WTC11 (cell line): ENCODE data around the gene NFAM1. TPM values are rescaled to one million over a fixed set of nuclear protein-coding genes. Genes with fewer than 3 reads are reported as not detected.

ENCODE experiments used
- ATAC-seq: fragments of 200-7000 bp; cut with Tn5 transposase; 2 replicates; pipeline ENCODE4 v1.10.0; 2021; ENCODE audit warnings: mild to moderate bottlenecking, moderate library complexity
- CTCF ChIA-PET: fragments of 300-600 bp; sonication (Branson Sonifier 250); formaldehyde crosslinking; loops from one replicate; lab custom pipeline; 2021; ENCODE audit warnings: antibody characterized with exemption; lab: Charles Lee
- POLR2A ChIA-PET: fragments of 350-600 bp; sonication (Branson Sonifier 250); formaldehyde crosslinking; loops from one replicate; lab custom pipeline; 2021; ENCODE audit warnings: antibody characterized with exemption; lab: Charles Lee
- DNase-seq: peaks from one replicate; pipeline ENCODE4 v3.0.0; 2021; ENCODE audit warnings: low spot score
- H3K27ac Mint-ChIP-seq: 2 replicates; pipeline ENCODE4 v1.8.0; 2021; ENCODE audit warnings: mixed read lengths
- H3K27me3 Mint-ChIP-seq: 2 replicates; pipeline ENCODE4 v1.8.0; 2021; ENCODE audit warnings: low read depth, mild to moderate bottlenecking, moderate library complexity, mixed read lengths
- H3K36me3 Mint-ChIP-seq: 2 replicates; pipeline ENCODE4 v1.8.0; 2021; ENCODE audit warnings: mixed read lengths
- H3K4me1 Mint-ChIP-seq: 2 replicates; pipeline ENCODE4 v1.8.0; 2022; ENCODE audit warnings: mixed read lengths
- H3K4me3 Mint-ChIP-seq: 2 replicates; pipeline ENCODE4 v1.8.0; 2021; ENCODE audit warnings: mild to moderate bottlenecking, moderate library complexity, mixed read lengths
- H3K9me3 Mint-ChIP-seq: 2 replicates; pipeline ENCODE4 v1.8.0; 2021; ENCODE audit warnings: mixed read lengths
- ELF4 ChIP-seq: sonication (generic); formaldehyde crosslinking; IDR thresholded peaks from 2 replicates; pipeline ENCODE4 v1.8.1; 2022; ENCODE audit warnings: low read depth, mild to moderate bottlenecking, moderate library complexity, missing genetic modification reagents
- HMGA2 ChIP-seq: fragments of 250-450 bp; sonication (Bioruptor Pico); IDR thresholded peaks from 2 replicates; pipeline ENCODE4 v1.4.0; 2021; ENCODE audit warnings: mild to moderate bottlenecking, moderate library complexity
- KAT7 ChIP-seq: sonication (generic); formaldehyde crosslinking; IDR thresholded peaks from 2 replicates; pipeline ENCODE4 v1.8.1; 2023; ENCODE audit warnings: missing genetic modification reagents, mild to moderate bottlenecking, borderline replicate concordance
- NR3C1 ChIP-seq: sonication (generic); formaldehyde crosslinking; conservative IDR thresholded peaks from 2 replicates; pipeline ENCODE4 v1.8.1; 2023; ENCODE audit warnings: low read depth, mild to moderate bottlenecking, missing genetic modification reagents
- OVOL2 ChIP-seq: fragments of 250-450 bp; sonication (Bioruptor Pico); IDR thresholded peaks from 2 replicates; pipeline ENCODE4 v1.9.0; 2021; ENCODE audit warnings: mild to moderate bottlenecking, borderline replicate concordance
- TCF7 ChIP-seq: sonication (generic); formaldehyde crosslinking; IDR thresholded peaks from 2 replicates; pipeline ENCODE4 v1.8.0; 2022; ENCODE audit warnings: mild to moderate bottlenecking, low read depth, missing genetic modification reagents, moderate library complexity
- TEAD4 ChIP-seq: sonication (generic); formaldehyde crosslinking; IDR thresholded peaks from 2 replicates; pipeline ENCODE4 v1.8.0; 2022; ENCODE audit warnings: mild to moderate bottlenecking, missing genetic modification reagents
- ZNF232 ChIP-seq: sonication (generic); formaldehyde crosslinking; IDR thresholded peaks from 2 replicates; pipeline ENCODE4 v1.8.0; 2022; ENCODE audit warnings: mild to moderate bottlenecking, missing genetic modification reagents
- ZNF671 ChIP-seq: fragments of 250-450 bp; sonication (Bioruptor Pico); IDR thresholded peaks from 2 replicates; pipeline ENCODE4 v1.8.0; 2021; ENCODE audit warnings: mild to moderate bottlenecking
- total RNA-seq: library from RNA; stranded (reverse); gene quantifications from 3 replicates; pipeline ENCODE4 v1.2.3, GENCODE V29; 2021
- TF ChIP-seq, protein P1 (sequence below): fragments of 250-450 bp; sonication (Bioruptor Pico); conservative IDR thresholded peaks from 2 replicates; pipeline ENCODE4 v1.9.0; 2021; ENCODE audit warnings: mild to moderate bottlenecking
- TF ChIP-seq, protein P2 (sequence below): sonication (generic); formaldehyde crosslinking; IDR thresholded peaks from 2 replicates; pipeline ENCODE4 v1.8.1; 2023; ENCODE audit warnings: mild to moderate bottlenecking, missing genetic modification reagents
- TF ChIP-seq, protein P3 (sequence below): sonication (generic); formaldehyde crosslinking; IDR thresholded peaks from 2 replicates; pipeline ENCODE4 v1.8.0; 2023; ENCODE audit warnings: missing genetic modification reagents
- TF ChIP-seq, protein P4 (sequence below): sonication (generic); formaldehyde crosslinking; IDR thresholded peaks from 2 replicates; pipeline ENCODE4 v1.8.0; 2022; ENCODE audit warnings: missing genetic modification reagents
- TF ChIP-seq, protein P5 (sequence below): fragments of 250-450 bp; sonication (Bioruptor Pico); IDR thresholded peaks from 2 replicates; pipeline ENCODE4 v1.9.0; 2021; ENCODE audit warnings: moderate library complexity, mild to moderate bottlenecking, inconsistent platforms, borderline replicate concordance
- TF ChIP-seq, protein P6 (sequence below): sonication (generic); formaldehyde crosslinking; conservative IDR thresholded peaks from 2 replicates; pipeline ENCODE4 v1.8.1; 2022; ENCODE audit warnings: mild to moderate bottlenecking, missing genetic modification reagents
- TF ChIP-seq, protein P7 (sequence below): sonication (generic); formaldehyde crosslinking; IDR thresholded peaks from 2 replicates; pipeline ENCODE4 v1.8.0; 2023; ENCODE audit warnings: missing genetic modification reagents, mild to moderate bottlenecking, borderline replicate concordance

Gene NFAM1
- total RNA-seq, 1 experiment from 2014 or later, result 1.6 TPM

DNA sequence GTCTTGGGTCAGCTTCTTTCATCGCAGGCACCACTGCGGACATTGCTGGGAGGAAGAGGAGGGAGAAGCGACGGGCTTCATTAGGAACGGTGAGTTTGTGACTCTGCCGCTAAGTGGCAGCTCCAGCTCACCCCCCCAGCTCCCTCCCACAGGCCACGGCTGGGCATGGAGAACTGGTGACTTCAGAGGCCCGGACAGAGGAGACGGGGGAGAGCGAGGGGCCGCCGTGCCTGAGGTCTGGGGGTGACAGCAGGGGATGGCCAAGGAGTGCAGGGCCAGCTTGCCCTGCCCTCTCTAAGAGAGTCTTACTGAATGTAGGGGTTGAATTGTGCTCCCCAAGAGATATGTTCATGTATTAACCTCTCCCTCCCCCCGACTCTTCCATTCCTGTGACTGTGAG, 13.9 kb upstream of the NFAM1 start:
- ChIA-PET CTCF (interaction anchor here (0.5 to 3.4 kb wide), 3 partner anchors 28 to 99 kb away, joined by 3 to 25 read pairs (median 5); no protein-coding TSS in a partner anchor), POLR2A (no interaction called here)
- H3K9me3 Mint-ChIP-seq, result no peaks in the 10 kb centered on the region
- TF ChIP-seq, protein P1, sequence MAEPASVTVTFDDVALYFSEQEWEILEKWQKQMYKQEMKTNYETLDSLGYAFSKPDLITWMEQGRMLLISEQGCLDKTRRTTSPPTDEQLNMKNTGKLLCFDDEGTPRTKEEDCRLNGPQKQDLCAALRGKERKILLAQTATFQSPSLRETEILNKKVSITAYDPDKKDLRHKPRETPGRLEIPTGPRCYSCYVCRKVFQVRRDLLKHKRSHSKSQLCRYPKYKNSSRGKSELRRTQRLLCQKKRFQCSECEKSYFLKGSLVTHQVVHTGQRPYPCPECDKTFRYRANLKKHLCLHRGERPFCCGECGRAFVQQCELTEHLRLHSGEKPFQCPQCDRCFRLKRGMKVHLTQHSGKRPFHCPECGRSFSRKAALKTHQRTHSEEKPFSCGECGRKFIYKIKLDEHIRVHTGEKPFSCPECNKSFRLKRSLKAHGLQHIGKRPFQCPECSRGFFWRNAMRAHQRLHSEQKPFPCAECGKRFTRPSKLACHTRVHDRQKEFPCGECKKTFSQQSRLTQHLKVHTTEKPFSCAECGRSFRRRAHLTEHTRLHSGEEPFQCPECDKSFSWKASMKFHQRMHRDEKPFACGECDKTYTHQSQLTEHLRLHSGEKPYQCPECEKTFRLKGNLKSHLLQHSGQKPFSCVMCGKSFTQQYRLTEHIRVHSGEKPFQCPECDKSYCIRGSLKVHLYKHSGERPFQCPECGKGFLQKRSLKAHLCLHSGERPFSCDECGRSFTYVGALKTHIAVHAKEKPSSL (CRISPR knock-in tag), result no peak
- TF ChIP-seq, protein P2, sequence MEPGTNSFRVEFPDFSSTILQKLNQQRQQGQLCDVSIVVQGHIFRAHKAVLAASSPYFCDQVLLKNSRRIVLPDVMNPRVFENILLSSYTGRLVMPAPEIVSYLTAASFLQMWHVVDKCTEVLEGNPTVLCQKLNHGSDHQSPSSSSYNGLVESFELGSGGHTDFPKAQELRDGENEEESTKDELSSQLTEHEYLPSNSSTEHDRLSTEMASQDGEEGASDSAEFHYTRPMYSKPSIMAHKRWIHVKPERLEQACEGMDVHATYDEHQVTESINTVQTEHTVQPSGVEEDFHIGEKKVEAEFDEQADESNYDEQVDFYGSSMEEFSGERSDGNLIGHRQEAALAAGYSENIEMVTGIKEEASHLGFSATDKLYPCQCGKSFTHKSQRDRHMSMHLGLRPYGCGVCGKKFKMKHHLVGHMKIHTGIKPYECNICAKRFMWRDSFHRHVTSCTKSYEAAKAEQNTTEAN (CRISPR knock-in tag), result no peak
- TF ChIP-seq ZNF232 (CRISPR knock-in tag), result no peak
- ATAC-seq, result no peak
- no peak for DNase-seq
- H3K27me3 Mint-ChIP-seq, result peaks cover 11% of the 10 kb centered on the region
- no peak overlapping the region for H3K27ac Mint-ChIP-seq
- H3K4me3 Mint-ChIP-seq, result no peak overlapping the region
- H3K4me1 Mint-ChIP-seq, result peaks cover 24% of the 10 kb centered on the region
- H3K36me3 Mint-ChIP-seq, result no peaks in the 10 kb centered on the region

DNA sequence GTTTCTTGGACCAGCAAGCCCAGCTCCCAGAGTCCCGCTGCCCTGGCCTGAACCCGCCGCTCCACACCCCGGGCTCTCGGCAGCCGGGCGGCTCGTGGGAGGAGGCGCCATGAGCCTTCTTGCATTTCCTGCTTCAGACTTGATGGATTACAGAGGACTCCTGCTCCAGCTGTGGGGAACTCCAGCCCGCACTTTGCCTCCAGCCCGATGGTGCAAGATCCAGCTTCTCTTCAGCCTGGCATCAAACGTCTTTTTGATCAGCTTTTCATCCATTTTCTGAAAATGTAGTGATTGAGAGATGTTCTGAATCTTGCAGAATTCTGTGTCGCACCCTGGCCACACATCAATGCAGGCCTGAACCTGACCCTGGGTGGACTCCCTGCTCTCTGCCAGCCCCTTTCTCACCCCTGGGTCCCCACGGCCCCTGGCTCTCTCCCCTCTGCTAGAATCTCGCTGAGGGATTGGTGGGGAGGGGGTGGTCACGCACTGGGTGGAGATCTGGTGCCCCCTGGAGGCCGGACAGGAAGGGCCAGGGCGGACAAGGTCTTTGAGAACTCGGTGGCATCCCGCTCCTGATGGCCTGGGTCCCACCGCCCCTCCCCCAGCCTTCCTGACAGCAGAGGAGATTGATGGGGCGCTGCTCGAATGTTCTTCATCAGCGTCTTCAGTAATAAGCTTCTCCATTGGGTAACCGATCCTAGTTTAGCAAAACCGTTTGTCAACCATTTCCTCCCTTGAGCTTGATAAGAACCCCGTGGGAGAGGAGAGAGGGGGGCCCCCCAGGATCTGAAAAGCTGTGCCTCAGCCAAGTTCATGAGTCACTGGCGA, 12.1 kb upstream of the NFAM1 start:
- peaks cover 41% of the 10 kb centered on the region for H3K4me1 Mint-ChIP-seq
- H3K27ac Mint-ChIP-seq, result no peak overlapping the region
- H3K27me3 Mint-ChIP-seq, result peaks cover 20% of the 10 kb centered on the region
- H3K4me3 Mint-ChIP-seq, result peak overlapping the region; percentile 63
- DNase-seq, result peak; percentile 95
- H3K9me3 Mint-ChIP-seq, result no peaks in the 10 kb centered on the region
- peak; percentile 81 for ATAC-seq
- POLR2A ChIA-PET, result interaction anchor here (0.5 to 0.6 kb wide), 2 partner anchors 277 to 996 kb away, joined by 3 to 4 read pairs; no protein-coding TSS in a partner anchor
- no peaks in the 10 kb centered on the region for H3K36me3 Mint-ChIP-seq
- CTCF ChIA-PET, result interaction anchor here (0.5 to 4.1 kb wide), 66 partner anchors 8 to 747 kb away, joined by 3 to 54 read pairs (median 6); partner anchors contain the start of genes CENPM, CYP2D6, NAGA and NDUFA6
- no peak for TF ChIP-seq HMGA2 (CRISPR knock-in tag)
- TF ChIP-seq, protein P3, sequence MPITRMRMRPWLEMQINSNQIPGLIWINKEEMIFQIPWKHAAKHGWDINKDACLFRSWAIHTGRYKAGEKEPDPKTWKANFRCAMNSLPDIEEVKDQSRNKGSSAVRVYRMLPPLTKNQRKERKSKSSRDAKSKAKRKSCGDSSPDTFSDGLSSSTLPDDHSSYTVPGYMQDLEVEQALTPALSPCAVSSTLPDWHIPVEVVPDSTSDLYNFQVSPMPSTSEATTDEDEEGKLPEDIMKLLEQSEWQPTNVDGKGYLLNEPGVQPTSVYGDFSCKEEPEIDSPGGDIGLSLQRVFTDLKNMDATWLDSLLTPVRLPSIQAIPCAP (CRISPR knock-in tag), result no peak
- no peak for TF ChIP-seq OVOL2 (CRISPR knock-in tag)
- TF ChIP-seq, protein P4, sequence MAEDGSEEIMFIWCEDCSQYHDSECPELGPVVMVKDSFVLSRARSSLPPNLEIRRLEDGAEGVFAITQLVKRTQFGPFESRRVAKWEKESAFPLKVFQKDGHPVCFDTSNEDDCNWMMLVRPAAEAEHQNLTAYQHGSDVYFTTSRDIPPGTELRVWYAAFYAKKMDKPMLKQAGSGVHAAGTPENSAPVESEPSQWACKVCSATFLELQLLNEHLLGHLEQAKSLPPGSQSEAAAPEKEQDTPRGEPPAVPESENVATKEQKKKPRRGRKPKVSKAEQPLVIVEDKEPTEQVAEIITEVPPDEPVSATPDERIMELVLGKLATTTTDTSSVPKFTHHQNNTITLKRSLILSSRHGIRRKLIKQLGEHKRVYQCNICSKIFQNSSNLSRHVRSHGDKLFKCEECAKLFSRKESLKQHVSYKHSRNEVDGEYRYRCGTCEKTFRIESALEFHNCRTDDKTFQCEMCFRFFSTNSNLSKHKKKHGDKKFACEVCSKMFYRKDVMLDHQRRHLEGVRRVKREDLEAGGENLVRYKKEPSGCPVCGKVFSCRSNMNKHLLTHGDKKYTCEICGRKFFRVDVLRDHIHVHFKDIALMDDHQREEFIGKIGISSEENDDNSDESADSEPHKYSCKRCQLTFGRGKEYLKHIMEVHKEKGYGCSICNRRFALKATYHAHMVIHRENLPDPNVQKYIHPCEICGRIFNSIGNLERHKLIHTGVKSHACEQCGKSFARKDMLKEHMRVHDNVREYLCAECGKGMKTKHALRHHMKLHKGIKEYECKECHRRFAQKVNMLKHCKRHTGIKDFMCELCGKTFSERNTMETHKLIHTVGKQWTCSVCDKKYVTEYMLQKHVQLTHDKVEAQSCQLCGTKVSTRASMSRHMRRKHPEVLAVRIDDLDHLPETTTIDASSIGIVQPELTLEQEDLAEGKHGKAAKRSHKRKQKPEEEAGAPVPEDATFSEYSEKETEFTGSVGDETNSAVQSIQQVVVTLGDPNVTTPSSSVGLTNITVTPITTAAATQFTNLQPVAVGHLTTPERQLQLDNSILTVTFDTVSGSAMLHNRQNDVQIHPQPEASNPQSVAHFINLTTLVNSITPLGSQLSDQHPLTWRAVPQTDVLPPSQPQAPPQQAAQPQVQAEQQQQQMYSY (CRISPR knock-in tag), result peak; percentile 99
- TF ChIP-seq TCF7, result no peak
- TF ChIP-seq TEAD4 (CRISPR knock-in tag), result no peak
- TF ChIP-seq, protein P1 (CRISPR knock-in tag), result no peak
- no peak for TF ChIP-seq NR3C1 (CRISPR knock-in tag)
- TF ChIP-seq, protein P5, sequence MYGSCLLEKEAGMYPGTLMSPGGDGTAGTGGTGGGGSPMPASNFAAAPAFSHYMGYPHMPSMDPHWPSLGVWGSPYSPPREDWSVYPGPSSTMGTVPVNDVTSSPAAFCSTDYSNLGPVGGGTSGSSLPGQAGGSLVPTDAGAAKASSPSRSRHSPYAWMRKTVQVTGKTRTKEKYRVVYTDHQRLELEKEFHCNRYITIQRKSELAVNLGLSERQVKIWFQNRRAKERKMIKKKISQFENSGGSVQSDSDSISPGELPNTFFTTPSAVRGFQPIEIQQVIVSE (CRISPR knock-in tag), result no peak
- no peak for TF ChIP-seq ZNF671 (CRISPR knock-in tag)
- TF ChIP-seq, protein P6, sequence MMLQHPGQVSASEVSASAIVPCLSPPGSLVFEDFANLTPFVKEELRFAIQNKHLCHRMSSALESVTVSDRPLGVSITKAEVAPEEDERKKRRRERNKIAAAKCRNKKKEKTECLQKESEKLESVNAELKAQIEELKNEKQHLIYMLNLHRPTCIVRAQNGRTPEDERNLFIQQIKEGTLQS (CRISPR knock-in tag), result no peak
- TF ChIP-seq, protein P7, sequence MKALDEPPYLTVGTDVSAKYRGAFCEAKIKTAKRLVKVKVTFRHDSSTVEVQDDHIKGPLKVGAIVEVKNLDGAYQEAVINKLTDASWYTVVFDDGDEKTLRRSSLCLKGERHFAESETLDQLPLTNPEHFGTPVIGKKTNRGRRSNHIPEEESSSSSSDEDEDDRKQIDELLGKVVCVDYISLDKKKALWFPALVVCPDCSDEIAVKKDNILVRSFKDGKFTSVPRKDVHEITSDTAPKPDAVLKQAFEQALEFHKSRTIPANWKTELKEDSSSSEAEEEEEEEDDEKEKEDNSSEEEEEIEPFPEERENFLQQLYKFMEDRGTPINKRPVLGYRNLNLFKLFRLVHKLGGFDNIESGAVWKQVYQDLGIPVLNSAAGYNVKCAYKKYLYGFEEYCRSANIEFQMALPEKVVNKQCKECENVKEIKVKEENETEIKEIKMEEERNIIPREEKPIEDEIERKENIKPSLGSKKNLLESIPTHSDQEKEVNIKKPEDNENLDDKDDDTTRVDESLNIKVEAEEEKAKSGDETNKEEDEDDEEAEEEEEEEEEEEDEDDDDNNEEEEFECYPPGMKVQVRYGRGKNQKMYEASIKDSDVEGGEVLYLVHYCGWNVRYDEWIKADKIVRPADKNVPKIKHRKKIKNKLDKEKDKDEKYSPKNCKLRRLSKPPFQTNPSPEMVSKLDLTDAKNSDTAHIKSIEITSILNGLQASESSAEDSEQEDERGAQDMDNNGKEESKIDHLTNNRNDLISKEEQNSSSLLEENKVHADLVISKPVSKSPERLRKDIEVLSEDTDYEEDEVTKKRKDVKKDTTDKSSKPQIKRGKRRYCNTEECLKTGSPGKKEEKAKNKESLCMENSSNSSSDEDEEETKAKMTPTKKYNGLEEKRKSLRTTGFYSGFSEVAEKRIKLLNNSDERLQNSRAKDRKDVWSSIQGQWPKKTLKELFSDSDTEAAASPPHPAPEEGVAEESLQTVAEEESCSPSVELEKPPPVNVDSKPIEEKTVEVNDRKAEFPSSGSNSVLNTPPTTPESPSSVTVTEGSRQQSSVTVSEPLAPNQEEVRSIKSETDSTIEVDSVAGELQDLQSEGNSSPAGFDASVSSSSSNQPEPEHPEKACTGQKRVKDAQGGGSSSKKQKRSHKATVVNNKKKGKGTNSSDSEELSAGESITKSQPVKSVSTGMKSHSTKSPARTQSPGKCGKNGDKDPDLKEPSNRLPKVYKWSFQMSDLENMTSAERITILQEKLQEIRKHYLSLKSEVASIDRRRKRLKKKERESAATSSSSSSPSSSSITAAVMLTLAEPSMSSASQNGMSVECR (CRISPR knock-in tag), result peak; percentile 48; the same call in 1 of the 2 replicates
- TF ChIP-seq ELF4 (CRISPR knock-in tag), result no peak
- TF ChIP-seq KAT7 (CRISPR knock-in tag), result no peak
